Chondrocyte (in vitro differentiated cells): ENCODE data around the gene CECR2. TPM values are rescaled to one million over a fixed set of nuclear protein-coding genes. Genes with fewer than 3 reads are reported as not detected.

Experiments
- DNase-seq: peaks from one replicate; pipeline ENCODE4 v3.0.0; 2021; ENCODE audit warnings: mixed read lengths, low spot score
- H3K27ac Mint-ChIP-seq: one replicate; pipeline ENCODE4 v1.8.0; 2021; ENCODE audit warnings: mild to moderate bottlenecking, moderate library complexity, mixed read lengths; ENCODE audit not compliant: unreplicated experiment
- H3K27me3 Mint-ChIP-seq: 2 replicates; pipeline ENCODE4 v1.8.0; 2021; ENCODE audit warnings: low read depth, mixed read lengths
- H3K36me3 Mint-ChIP-seq: 2 replicates; pipeline ENCODE4 v1.8.0; 2021; ENCODE audit warnings: low read depth, mixed read lengths
- H3K4me1 Mint-ChIP-seq: 2 replicates; pipeline ENCODE4 v1.8.0; 2021; ENCODE audit warnings: low read depth, mild to moderate bottlenecking, mixed read lengths
- H3K4me3 Mint-ChIP-seq: one replicate; pipeline ENCODE4 v1.8.0; 2021; ENCODE audit warnings: mild to moderate bottlenecking, moderate library complexity, mixed read lengths; ENCODE audit not compliant: unreplicated experiment
- H3K9me3 Mint-ChIP-seq: 2 replicates; pipeline ENCODE4 v1.8.0; 2021; ENCODE audit warnings: low read depth, mixed read lengths
- total RNA-seq: library from RNA; stranded (reverse); gene quantifications from 3 replicates; pipeline ENCODE4 v1.2.1, GENCODE V29; 2021
- TF ChIP-seq, protein P1 (sequence below): fragments of 200-600 bp; sonication (generic); IDR thresholded peaks from 2 replicates; pipeline ENCODE4 v1.5.0; 2021; ENCODE audit warnings: antibody characterized with exemption, mild to moderate bottlenecking, moderate library complexity

CECR2 gene
- total RNA-seq, 1 donor from 2014 or later = 0.20 TPM

DNA sequence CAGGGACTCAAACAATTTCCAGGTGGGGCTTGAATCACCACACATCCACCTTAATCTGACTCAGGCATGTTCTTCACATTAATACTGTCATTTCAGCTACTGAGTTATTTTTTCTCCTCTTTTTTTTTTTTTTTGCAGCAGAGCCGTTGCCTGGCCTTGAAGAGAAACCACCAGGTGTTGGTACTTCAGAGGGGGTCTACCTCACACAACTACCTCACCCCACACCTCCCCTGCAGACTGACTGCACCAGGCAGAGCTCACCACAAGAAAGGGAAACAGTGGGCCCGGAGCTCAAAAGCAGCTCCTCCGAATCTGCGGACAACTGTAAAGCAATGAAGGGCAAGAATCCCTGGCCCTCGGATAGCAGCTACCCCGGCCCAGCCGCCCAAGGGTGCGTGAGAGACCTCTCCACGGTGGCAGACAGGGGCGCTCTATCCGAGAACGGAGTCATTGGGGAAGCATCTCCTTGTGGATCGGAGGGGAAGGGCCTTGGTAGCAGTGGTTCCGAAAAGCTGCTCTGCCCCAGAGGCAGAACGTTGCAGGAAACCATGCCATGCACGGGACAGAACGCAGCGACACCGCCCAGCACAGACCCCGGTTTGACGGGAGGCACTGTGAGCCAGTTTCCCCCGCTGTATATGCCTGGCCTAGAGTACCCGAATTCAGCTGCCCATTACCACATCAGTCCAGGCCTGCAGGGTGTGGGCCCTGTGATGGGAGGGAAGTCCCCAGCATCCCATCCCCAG is 178.9 kb downstream of the CECR2 start:
- Mint-ChIP-seq H3K4me1 (peaks cover 3% of the 10 kb centered on the region), H3K27me3 (no peaks in the 10 kb centered on the region), H3K9me3 (no peaks in the 10 kb centered on the region), H3K4me3 (no peak overlapping the region), H3K36me3 (no peaks in the 10 kb centered on the region), H3K27ac (no peak overlapping the region)
- TF ChIP-seq, protein P1, sequence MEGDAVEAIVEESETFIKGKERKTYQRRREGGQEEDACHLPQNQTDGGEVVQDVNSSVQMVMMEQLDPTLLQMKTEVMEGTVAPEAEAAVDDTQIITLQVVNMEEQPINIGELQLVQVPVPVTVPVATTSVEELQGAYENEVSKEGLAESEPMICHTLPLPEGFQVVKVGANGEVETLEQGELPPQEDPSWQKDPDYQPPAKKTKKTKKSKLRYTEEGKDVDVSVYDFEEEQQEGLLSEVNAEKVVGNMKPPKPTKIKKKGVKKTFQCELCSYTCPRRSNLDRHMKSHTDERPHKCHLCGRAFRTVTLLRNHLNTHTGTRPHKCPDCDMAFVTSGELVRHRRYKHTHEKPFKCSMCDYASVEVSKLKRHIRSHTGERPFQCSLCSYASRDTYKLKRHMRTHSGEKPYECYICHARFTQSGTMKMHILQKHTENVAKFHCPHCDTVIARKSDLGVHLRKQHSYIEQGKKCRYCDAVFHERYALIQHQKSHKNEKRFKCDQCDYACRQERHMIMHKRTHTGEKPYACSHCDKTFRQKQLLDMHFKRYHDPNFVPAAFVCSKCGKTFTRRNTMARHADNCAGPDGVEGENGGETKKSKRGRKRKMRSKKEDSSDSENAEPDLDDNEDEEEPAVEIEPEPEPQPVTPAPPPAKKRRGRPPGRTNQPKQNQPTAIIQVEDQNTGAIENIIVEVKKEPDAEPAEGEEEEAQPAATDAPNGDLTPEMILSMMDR = no peak
- DNase-seq = no peak

GRCh38 chr22:17548756-17549035 is 179.4 kb downstream of the CECR2 start:
- H3K9me3 Mint-ChIP-seq = no peaks in the 10 kb centered on the region
- H3K36me3 Mint-ChIP-seq = no peaks in the 10 kb centered on the region
- peaks cover 3% of the 10 kb centered on the region for H3K4me1 Mint-ChIP-seq
- no peak overlapping the region for H3K27ac Mint-ChIP-seq
- H3K4me3 Mint-ChIP-seq = no peak overlapping the region
- no peak for DNase-seq
- TF ChIP-seq, protein P1 = no peak
- H3K27me3 Mint-ChIP-seq = no peaks in the 10 kb centered on the region

- Mint-ChIP-seq H3K36me3 (no peaks in the 10 kb centered on the region), H3K27ac (no peak overlapping the region), H3K4me1 (peaks cover 3% of the 10 kb centered on the region), H3K4me3 (no peak overlapping the region), H3K27me3 (no peaks in the 10 kb centered on the region), H3K9me3 (no peaks in the 10 kb centered on the region)
- TF ChIP-seq, protein P1 = no peak
- no peak for DNase-seq
Observed at GRCh38 chr22:17549183-17549582, 179.9 kb downstream of the CECR2 start.

GRCh38 chr22:17549655-17550054 is 180.4 kb downstream of the CECR2 start:
- H3K36me3 Mint-ChIP-seq = no peaks in the 10 kb centered on the region
- no peak overlapping the region for H3K4me3 Mint-ChIP-seq
- H3K9me3 Mint-ChIP-seq = no peaks in the 10 kb centered on the region

DNA sequence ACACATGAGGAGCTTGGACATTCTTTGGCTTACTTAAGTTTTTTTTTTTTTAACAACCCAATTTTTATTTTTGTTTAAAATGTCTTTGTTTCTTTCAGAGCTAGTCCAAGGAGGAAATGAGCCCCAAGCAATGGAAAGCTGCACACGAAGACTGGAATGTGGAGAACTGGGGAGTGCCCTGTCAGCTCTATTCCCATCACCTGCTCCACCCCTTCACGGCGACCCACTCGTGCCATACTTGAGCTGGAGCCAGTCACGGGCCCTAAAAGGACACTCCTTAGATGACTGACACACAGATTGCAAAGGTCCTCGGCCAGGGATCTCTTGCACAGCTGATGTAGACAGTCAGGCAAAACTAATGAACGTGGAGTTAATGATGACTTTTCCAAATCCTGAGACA is 183.5 kb downstream of the CECR2 start:
- Mint-ChIP-seq H3K9me3 (no peaks in the 10 kb centered on the region), H3K27me3 (no peaks in the 10 kb centered on the region), H3K27ac (no peak overlapping the region), H3K4me3 (no peak overlapping the region), H3K36me3 (no peaks in the 10 kb centered on the region), H3K4me1 (peaks cover 3% of the 10 kb centered on the region)
- TF ChIP-seq, protein P1 = no peak
- DNase-seq = no peak

More at GRCh38 chr22:17549655-17550054, 180.4 kb downstream of the CECR2 start:
- no peak for DNase-seq
- TF ChIP-seq, protein P1 = no peak
- Mint-ChIP-seq H3K27ac (no peak overlapping the region), H3K27me3 (no peaks in the 10 kb centered on the region), H3K4me1 (peaks cover 3% of the 10 kb centered on the region)
